Measurements from ENCODE around the gene GFRA1. TPM values are rescaled to one million over a fixed set of nuclear protein-coding genes. Genes with fewer than 3 reads are reported as not detected.

Gene GFRA1
- total RNA-seq, 4 donors from 2014 or later = 57.9 to 104 (median 61.6) TPM

DNA sequence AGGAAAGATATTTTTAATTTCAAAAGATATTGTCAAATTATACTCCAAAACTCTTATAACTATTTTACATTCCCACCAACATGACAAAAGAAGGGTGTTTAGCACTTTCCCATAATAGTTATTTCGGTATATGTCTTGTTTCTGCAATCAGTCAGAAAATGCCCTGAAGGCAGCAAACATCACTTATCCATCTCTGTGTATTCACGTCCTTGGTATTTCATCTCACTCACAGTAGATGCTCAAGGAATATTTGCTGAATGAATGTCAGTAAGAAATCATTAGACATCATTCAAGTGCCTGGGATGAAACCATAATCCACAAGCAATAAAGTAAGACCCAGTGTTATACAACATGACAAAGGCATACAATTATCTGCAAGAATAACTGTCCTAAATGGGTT lies 112.7 kb downstream of the GFRA1 start:
- no peaks in the 10 kb centered on the region for H3K27me3 ChIP-seq
- no peaks in the 10 kb centered on the region for H3K36me3 ChIP-seq
- no peaks in the 10 kb centered on the region for H3K4me1 ChIP-seq
- no peak overlapping the region for H3K27ac ChIP-seq
- TF ChIP-seq, protein P1, sequence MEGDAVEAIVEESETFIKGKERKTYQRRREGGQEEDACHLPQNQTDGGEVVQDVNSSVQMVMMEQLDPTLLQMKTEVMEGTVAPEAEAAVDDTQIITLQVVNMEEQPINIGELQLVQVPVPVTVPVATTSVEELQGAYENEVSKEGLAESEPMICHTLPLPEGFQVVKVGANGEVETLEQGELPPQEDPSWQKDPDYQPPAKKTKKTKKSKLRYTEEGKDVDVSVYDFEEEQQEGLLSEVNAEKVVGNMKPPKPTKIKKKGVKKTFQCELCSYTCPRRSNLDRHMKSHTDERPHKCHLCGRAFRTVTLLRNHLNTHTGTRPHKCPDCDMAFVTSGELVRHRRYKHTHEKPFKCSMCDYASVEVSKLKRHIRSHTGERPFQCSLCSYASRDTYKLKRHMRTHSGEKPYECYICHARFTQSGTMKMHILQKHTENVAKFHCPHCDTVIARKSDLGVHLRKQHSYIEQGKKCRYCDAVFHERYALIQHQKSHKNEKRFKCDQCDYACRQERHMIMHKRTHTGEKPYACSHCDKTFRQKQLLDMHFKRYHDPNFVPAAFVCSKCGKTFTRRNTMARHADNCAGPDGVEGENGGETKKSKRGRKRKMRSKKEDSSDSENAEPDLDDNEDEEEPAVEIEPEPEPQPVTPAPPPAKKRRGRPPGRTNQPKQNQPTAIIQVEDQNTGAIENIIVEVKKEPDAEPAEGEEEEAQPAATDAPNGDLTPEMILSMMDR (IDR thresholded peaks at IDR 0.05) = no peak
- TF ChIP-seq EP300 (IDR thresholded peaks at IDR 0.05) (no peak), POLR2A (IDR thresholded peaks at IDR 0.05) (no peak)
- no peaks in the 10 kb centered on the region for H3K9me3 ChIP-seq
- H3K4me3 ChIP-seq = no peak overlapping the region
- 77 to 86% methylated on average over 2 of the region's 2 CpGs for WGBS, 2 donors
- DNase-seq (ENCODE audit: low spot score in 2 of 2) = no peak

DNA sequence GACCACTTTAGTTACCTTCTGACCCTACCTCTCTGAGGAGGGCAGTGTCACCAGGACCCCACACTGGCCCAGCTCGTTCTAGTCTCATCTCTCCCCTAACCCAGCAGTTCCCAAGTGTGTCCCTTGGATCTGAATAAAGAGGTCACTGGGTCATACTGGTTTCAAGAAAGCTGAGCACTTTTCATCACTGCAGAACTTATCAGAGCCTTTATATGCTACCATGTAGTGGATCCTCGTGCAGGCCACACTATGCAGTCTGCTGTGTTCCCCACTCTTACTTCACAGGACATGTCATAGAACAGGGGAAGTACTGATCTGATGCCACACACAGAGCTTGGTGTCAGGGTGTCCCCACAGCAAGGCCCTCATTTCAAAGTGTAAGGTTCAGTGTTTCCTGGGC lies 113.8 kb downstream of the GFRA1 start:
- Histone ChIP-seq H3K27me3 (no peaks in the 10 kb centered on the region), H3K36me3 (no peaks in the 10 kb centered on the region), H3K4me1 (no peaks in the 10 kb centered on the region), H3K9me3 (no peaks in the 10 kb centered on the region), H3K27ac (no peak overlapping the region), H3K4me3 (no peak overlapping the region)
- TF ChIP-seq, protein P1 (IDR thresholded peaks at IDR 0.05) = no peak
- TF ChIP-seq EP300 (IDR thresholded peaks at IDR 0.05) = no peak
- no peak for TF ChIP-seq POLR2A (IDR thresholded peaks at IDR 0.05)
- DNase-seq (ENCODE audit: low spot score in 2 of 2) = no peak
- WGBS, 2 donors = 92 to 100% methylated on average over 2 of the region's 2 CpGs

DNA sequence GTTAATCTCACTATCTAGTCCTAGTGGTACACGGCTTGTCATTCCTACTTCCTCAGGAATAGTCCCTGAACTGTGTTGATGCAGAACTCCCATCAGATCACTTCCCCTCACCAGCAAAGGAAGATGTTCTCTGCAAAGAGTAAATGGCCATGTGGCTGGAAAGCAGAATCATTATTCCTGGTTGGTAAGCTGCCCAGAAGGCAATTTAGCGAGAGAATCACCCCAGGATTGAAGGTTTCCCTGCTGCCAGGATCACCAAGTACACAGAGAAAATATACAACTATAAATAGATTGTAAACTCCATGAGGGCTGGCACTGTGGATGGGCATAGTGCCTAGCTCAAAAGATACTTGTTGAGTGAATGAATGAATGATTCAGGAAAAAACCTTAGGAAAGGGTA lies 115.0 kb downstream of the GFRA1 start:
- Histone ChIP-seq H3K27ac (no peak overlapping the region), H3K4me1 (no peaks in the 10 kb centered on the region), H3K36me3 (no peaks in the 10 kb centered on the region), H3K27me3 (no peaks in the 10 kb centered on the region), H3K9me3 (no peaks in the 10 kb centered on the region), H3K4me3 (no peak overlapping the region)
- TF ChIP-seq POLR2A (IDR thresholded peaks at IDR 0.05) (no peak), EP300 (IDR thresholded peaks at IDR 0.05) (no peak)
- TF ChIP-seq, protein P1 (IDR thresholded peaks at IDR 0.05) = no peak
- 87 to 94% methylated on average over 2 of the region's 2 CpGs for WGBS, 2 donors
- no peak for DNase-seq (ENCODE audit: low spot score in 2 of 2)

DNA sequence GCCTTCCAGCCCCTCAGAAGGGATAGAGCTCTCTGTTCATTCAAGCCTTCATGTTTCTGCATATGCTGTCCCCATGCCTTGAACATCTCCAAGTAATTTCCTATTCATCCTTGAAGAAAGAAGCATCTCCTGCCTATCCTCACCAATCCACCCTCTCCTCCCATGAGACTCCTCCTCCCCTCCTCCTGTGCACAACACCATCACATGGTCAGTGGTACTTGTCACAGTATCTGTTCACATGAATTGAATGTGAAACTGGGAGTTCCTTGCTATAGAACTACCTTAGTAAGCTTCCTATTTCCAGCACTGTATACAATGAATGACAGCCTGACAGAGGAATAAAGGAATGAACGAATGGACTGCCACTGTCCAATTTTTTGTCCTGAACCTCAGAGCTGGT lies 115.5 kb downstream of the GFRA1 start:
- no peaks in the 10 kb centered on the region for H3K4me1 ChIP-seq
- 83 to 89% methylated on average over 1 of the region's 1 CpG for WGBS, 2 donors
- TF ChIP-seq POLR2A (IDR thresholded peaks at IDR 0.05) (no peak), EP300 (IDR thresholded peaks at IDR 0.05) (no peak)
- TF ChIP-seq, protein P1 (IDR thresholded peaks at IDR 0.05) = no peak

DNA sequence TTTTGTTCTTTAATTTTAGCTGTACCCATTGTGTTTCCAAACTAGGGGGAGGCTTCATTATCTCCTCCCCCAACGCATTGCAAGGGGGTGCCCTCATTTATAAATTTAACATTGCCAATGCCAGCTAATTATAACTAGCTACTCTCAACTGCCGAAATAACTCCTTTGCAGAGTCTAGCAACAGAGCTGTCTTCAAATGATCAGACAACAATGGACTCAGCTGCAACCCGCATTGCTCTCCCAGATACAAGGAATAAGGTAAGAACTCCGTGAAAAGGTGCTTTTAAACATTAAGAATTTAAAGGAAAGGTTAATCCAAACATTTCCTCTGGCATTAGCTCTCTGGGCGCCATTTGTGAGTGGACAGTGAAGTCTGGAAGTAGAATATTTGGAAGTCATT lies 116.2 kb downstream of the GFRA1 start:
- Histone ChIP-seq H3K4me3 (no peak overlapping the region), H3K4me1 (no peaks in the 10 kb centered on the region), H3K36me3 (no peaks in the 10 kb centered on the region), H3K27me3 (no peaks in the 10 kb centered on the region), H3K9me3 (no peaks in the 10 kb centered on the region), H3K27ac (no peak overlapping the region)
- no peak for DNase-seq (ENCODE audit: low spot score in 2 of 2)
- TF ChIP-seq EP300 (IDR thresholded peaks at IDR 0.05) (no peak), POLR2A (IDR thresholded peaks at IDR 0.05) (no peak)
- TF ChIP-seq, protein P1 (IDR thresholded peaks at IDR 0.05) = no peak
- 77 to 89% methylated on average over 5 of the region's 5 CpGs for WGBS, 2 donors

More for the DNA sequence above, 115.5 kb downstream of the GFRA1 start:
- no peak for DNase-seq (ENCODE audit: low spot score in 2 of 2)
- Histone ChIP-seq H3K27ac (no peak overlapping the region), H3K9me3 (no peaks in the 10 kb centered on the region), H3K36me3 (no peaks in the 10 kb centered on the region), H3K4me3 (no peak overlapping the region), H3K27me3 (no peaks in the 10 kb centered on the region)
